Breast epithelium (tissue), 4 donors: Measurements from ENCODE around the gene DENND1C. TPM values are rescaled to one million over a fixed set of nuclear protein-coding genes. Genes with fewer than 3 reads are reported as not detected.
"Not testable (repeated sequence)": the region's sequence is repeated elsewhere in the genome, so short reads cannot be mapped to it uniquely, and the experiment has no call there.

Source experiments
- DNase-seq, 2 donors: peaks; one replicate each; pipeline ENCODE4 v3.0.0-alpha.2; 2019; ENCODE audit warnings: low spot score in 2 of 2
- H3K27ac ChIP-seq, 2 donors: fragments of 200-600 bp; sonication (generic) in 1 of 2; one replicate each; pipeline ENCODE4 v1.5.1; 2016 to 2019; ENCODE audit warnings: mild to moderate bottlenecking in 1 of 2
- H3K27me3 ChIP-seq, 2 donors: fragments of 200-600 bp; sonication (generic) in 1 of 2; one replicate each; pipeline versions ENCODE4 v1.5.1 to v1.6.0; 2017 to 2019; ENCODE audit warnings: control low read depth in 1 of 2, mild to moderate bottlenecking in 1 of 2
- H3K36me3 ChIP-seq: fragments of 200-600 bp; one replicate; pipeline ENCODE4 v1.5.1; 2019
- H3K4me1 ChIP-seq, 2 donors: fragments of 200-600 bp; sonication (generic); one replicate each; pipeline ENCODE4 v1.5.1; 2016 to 2019; ENCODE audit warnings: control low read depth in 1 of 2
- H3K4me3 ChIP-seq, 3 donors: fragments of 200-600 bp; sonication (generic); 1 replicate in 2 of 3; 2 replicates in 1 of 3; pipeline ENCODE4 v1.5.1; 2016 to 2019; ENCODE audit warnings: mild to moderate bottlenecking in 3 of 3, moderate library complexity in 2 of 3
- H3K9me3 ChIP-seq, 2 donors: fragments of 200-600 bp; sonication (generic) in 1 of 2; one replicate each; pipeline ENCODE4 v1.5.1; 2016 to 2019; ENCODE audit warnings: control low read depth in 1 of 2
- CTCF ChIP-seq, 3 donors: fragments of 450-650 bp; IDR thresholded peaks; one replicate each; pipeline ENCODE4 v1.5.1; 2016 to 2017; ENCODE audit warnings: antibody characterized with exemption in 3 of 3, mild to moderate bottlenecking in 3 of 3, moderate library complexity in 3 of 3
- POLR2A ChIP-seq: fragments of 450-650 bp; IDR thresholded peaks from one replicate; pipeline ENCODE4 v1.6.1; 2016; ENCODE audit warnings: antibody characterized with exemption, mild to moderate bottlenecking, moderate library complexity
- POLR2AphosphoS5 ChIP-seq, 3 donors: sonication (generic); formaldehyde crosslinking; IDR thresholded peaks; one replicate each; pipeline ENCODE4 v1.6.1; 2017; ENCODE audit warnings: antibody characterized with exemption in 3 of 3
- intact Hi-C: fragments of 100-400 bp; cut with DNase I; formaldehyde crosslinking; loops from one replicate; pipeline ENCODE4 v1.15.1; 2023; ENCODE audit warnings: low total_unique reads
- total RNA-seq, 3 donors: library from RNA; depleted of rRNA; stranded (reverse); fragments of >200 nt; gene quantifications; one replicate each; pipeline ENCODE4 v1.1.0, GENCODE V29; 2016

DENND1C gene
- total RNA-seq, 3 donors from 2014 or later: 1.3 to 3.2 (median 2.5) TPM

DNA sequence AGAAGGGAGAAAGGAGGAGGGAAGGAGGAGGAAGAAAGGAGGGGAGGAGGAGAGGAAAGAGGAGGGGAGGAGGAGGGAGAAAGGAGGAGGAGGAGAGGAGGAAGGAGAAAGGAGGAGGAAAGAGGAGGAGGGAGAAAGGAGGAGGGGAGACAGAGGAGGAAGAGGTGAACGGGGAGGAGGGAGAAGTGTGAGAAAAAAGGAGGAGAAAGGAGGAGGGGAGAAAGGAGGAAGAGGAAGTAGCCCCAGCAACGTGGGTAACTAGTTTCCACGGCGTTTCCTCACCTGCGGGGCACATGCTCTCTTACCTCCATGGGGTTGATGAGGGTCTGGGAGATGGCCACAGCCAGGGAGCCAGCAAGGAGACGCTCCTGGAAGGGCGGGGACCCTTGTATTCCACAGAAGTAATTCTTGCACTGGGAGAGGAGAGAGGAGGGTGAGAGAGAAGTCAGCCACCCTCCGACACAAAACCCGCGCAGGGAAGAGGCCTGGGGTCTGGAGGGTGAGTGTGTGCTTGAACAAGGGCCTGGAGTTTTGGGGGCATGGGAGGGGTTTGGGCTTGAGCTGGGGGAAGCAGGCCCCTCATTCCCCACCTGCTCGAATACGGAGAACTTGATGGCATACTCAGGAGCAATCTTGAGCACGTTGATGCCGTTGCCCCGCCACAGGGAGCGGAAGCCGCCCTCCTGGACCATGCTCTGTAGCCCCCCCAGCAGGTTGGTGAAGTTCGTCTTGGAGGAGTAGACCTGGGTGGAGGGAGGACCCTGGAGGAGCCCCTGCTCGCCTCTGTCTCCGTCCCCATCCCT is 52.0 kb downstream of the DENND1C start:
- no peaks in the 10 kb centered on the region for H3K27me3 ChIP-seq
- H3K36me3 ChIP-seq: no peaks in the 10 kb centered on the region
- no peaks in the 10 kb centered on the region for H3K9me3 ChIP-seq
- TF ChIP-seq POLR2AphosphoS5 (IDR thresholded peaks at IDR 0.05) (no peak), POLR2A (no peak), CTCF (IDR thresholded peaks at IDR 0.05) (no peak)
- intact Hi-C loops: no loop called here
- H3K4me1 ChIP-seq: no peaks in the 10 kb centered on the region
- H3K27ac ChIP-seq: no peak overlapping the region
- DNase-seq: no peak
- no peak overlapping the region for H3K4me3 ChIP-seq

GRCh38 chr19:6428692-6429418 is 52.7 kb downstream of the DENND1C start:
- H3K36me3 ChIP-seq, H3K9me3 ChIP-seq, H3K27me3 ChIP-seq, DNase-seq, H3K4me1 ChIP-seq, H3K27ac ChIP-seq, H3K4me3 ChIP-seq, intact Hi-C loops: not testable (repeated sequence)

DNA sequence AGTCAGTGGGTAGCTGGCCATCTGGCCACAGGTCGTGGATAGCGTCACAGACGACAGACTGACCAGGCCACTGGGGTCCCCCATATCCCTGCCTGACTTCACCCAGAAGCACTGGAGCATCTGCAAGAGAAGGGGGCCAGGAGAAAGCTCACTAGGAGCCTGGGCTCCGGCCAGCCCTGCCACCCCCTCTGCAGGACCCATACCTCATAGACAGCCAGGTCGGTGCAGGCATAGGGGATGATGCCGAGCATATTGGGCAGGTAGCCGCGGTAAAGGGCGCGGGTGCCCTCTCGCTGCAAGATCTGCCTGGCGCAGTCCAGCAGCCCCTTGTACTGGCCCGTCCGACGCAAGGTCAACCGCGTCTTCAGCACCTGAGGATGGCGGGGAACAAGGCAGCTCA is 54.5 kb downstream of the DENND1C start:
- Histone ChIP-seq H3K27ac (no peak overlapping the region), H3K4me1 (peaks cover 3 to 11% of the 10 kb centered on the region in 2 donors), H3K27me3 (no peaks in the 10 kb centered on the region), H3K4me3 (no peak overlapping the region), H3K9me3 (no peaks in the 10 kb centered on the region), H3K36me3 (no peaks in the 10 kb centered on the region)
- no peak for DNase-seq
- TF ChIP-seq POLR2A: no peak
- no peak for TF ChIP-seq CTCF (IDR thresholded peaks at IDR 0.05)
- TF ChIP-seq POLR2AphosphoS5 (IDR thresholded peaks at IDR 0.05): no peak
- intact Hi-C loops: loop anchor here (2.0 kb wide), 1 partner anchor 48 kb away; no protein-coding TSS in a partner anchor

DNA sequence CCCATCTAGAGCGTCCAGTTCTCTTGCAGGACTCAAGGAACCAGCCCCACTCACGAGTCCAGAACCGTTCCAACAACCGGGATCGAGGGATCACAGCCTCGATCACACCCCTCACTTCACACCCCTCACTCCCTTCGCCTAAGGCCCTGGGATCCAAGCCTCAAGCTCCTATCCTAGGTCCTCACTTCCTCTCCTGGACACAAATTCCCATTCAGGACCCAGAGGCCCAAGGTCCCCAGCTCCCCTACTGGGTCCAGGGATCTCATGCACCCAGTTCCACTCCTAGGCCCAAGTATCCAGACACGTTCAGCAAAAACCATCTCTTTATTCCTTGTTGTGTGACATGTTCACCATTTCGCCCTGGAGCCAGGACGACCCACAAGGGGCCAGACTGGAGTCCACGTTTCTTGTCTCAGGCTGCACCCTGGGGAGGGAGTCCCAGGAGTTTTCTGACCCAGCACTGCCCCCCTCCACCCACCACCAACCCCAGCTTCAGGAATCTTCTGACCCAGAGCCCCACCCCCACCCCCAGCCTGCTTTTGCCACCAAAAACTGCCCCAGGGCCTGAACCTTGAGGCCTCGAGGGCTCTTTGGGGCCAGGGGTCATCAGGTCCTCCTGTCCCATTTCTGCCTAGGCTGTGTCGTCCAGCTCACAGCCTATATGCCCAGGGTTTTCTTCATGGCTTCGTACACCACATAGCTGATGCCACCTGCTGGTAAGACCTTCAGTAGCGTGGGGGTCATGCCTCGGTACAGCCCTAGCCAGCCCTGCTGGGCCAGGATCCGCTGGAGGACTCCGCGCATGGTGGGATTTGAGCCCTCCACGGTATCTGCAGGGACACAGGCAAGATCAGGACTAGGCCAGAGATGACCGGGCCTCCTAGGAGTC is 55.6 kb downstream of the DENND1C start:
- Histone ChIP-seq H3K9me3 (no peaks in the 10 kb centered on the region), H3K27ac (peak overlapping the region; percentile 82 to 92), H3K4me3 (peak overlapping the region in 2 of 3 donors; percentile 84 to 96), H3K27me3 (no peaks in the 10 kb centered on the region), H3K4me1 (peaks cover 3 to 11% of the 10 kb centered on the region in 2 donors), H3K36me3 (no peaks in the 10 kb centered on the region)
- DNase-seq: no peak
- intact Hi-C loops: loop anchor here (2.0 kb wide), 1 partner anchor 47 kb away; no protein-coding TSS in a partner anchor
- TF ChIP-seq CTCF (IDR thresholded peaks at IDR 0.05): no peak
- no peak for TF ChIP-seq POLR2A

DNA sequence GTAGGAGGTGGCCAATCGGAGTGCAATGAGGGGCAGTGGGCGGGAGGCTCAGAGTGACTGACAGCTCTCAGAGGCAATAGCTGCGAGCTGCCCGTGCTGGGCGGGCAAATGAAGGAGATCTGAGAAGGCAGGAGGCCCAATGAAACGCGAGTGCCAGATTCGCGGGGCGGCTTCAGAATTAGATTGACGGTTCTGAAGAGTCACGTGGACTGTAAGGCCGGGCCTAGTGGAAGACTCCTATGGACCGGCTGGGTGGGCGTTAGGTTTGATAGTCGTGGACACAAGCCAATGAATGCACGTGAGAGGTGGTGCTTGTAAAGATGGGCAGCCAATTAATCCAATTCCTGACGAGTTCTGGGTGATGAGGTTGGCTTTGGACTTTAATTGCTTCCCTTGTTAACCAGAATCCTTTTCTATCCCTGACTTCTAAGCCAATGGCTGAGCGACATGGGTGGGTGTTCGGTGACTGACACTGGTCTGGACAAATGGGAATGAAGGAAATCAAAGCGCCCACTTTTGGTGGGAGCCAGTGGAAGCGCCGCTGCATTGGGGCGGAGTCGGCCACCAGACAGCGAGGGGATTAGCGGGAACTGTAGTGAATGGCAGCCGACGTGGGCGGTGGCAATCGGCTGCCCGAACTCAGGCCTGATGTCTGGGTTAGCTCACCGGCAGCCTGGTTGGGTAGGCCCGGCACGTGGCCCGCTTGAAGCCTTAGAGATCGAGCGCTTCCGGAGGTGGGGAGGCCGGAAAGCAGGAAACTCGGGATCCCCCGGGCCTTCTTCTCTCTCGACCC is 56.5 kb downstream of the DENND1C start:
- Histone ChIP-seq H3K36me3 (no peaks in the 10 kb centered on the region), H3K9me3 (no peaks in the 10 kb centered on the region), H3K4me3 (peak overlapping the region; percentile 76 to 96 (median 84)), H3K4me1 (peaks cover 3 to 11% of the 10 kb centered on the region in 2 donors), H3K27ac (peak overlapping the region; percentile 82 to 92), H3K27me3 (no peaks in the 10 kb centered on the region)
- peak; percentile 100 for DNase-seq
- intact Hi-C loops: loop anchor here (1.0 kb wide), 1 partner anchor 31 kb away; no protein-coding TSS in a partner anchor
- TF ChIP-seq POLR2AphosphoS5 (IDR thresholded peaks at IDR 0.05): peak in 2 of 3 donors; percentile 45 to 62
- TF ChIP-seq CTCF (IDR thresholded peaks at IDR 0.05): no peak
